COR-L47 (cell line): Measurements from ENCODE around the gene NKAIN2.
"Not testable (repeated sequence)": the region's sequence is repeated elsewhere in the genome, so short reads cannot be mapped to it uniquely, and the experiment has no call there.

Experiments
- DNase-seq: peaks from one replicate; lab custom pipeline; 2025; lab: John Stamatoyannopoulos, UW

The NKAIN2 gene

GRCh38 chr6:123895346-123895745, 91.7 kb downstream of the NKAIN2 start:
- no peak for DNase-seq

GRCh38 chr6:123895806-123896205, 92.1 kb downstream of the NKAIN2 start:
- DNase-seq = no peak

GRCh38 chr6:123896869-123897268, 93.2 kb downstream of the NKAIN2 start:
- no peak for DNase-seq

- no peak for DNase-seq
These were observed 94.3 kb downstream of the NKAIN2 start for GRCh38 chr6:123897965-123898364.

- DNase-seq = no peak
These were observed 95.0 kb downstream of the NKAIN2 start for GRCh38 chr6:123898665-123899064.

- no peak for DNase-seq
These were observed 96.1 kb downstream of the NKAIN2 start for GRCh38 chr6:123899745-123900144.

- DNase-seq = no peak
These were observed 97.8 kb downstream of the NKAIN2 start for GRCh38 chr6:123901436-123901835.

GRCh38 chr6:123902738-123903313, 99.2 kb downstream of the NKAIN2 start:
- no peak for DNase-seq

- no peak for DNase-seq
These were observed 100.6 kb downstream of the NKAIN2 start for GRCh38 chr6:123904228-123904627.

GRCh38 chr6:123908797-123909196, 105.1 kb downstream of the NKAIN2 start:
- peak; percentile 35 for DNase-seq

- DNase-seq = peak; percentile 32
These were observed 106.3 kb downstream of the NKAIN2 start for GRCh38 chr6:123909989-123910388.

- no peak for DNase-seq
These were observed 110.2 kb downstream of the NKAIN2 start for GRCh38 chr6:123913863-123914262.

- not testable (repeated sequence) for DNase-seq
These were observed 119.7 kb downstream of the NKAIN2 start for GRCh38 chr6:123923379-123923778.

GRCh38 chr6:123925350-123925749, 121.7 kb downstream of the NKAIN2 start:
- DNase-seq = no peak

GRCh38 chr6:123925842-123926399, 122.3 kb downstream of the NKAIN2 start:
- no peak for DNase-seq

- no peak for DNase-seq
These were observed 124.9 kb downstream of the NKAIN2 start for GRCh38 chr6:123928529-123928928.

GRCh38 chr6:123931928-123932327, 128.3 kb downstream of the NKAIN2 start:
- DNase-seq = no peak

GRCh38 chr6:123940551-123940950, 136.9 kb downstream of the NKAIN2 start:
- no peak for DNase-seq

- no peak for DNase-seq
These were observed 138.2 kb downstream of the NKAIN2 start for GRCh38 chr6:123941855-123942254.

- DNase-seq = peak; percentile 28
These were observed 141.7 kb downstream of the NKAIN2 start for GRCh38 chr6:123945386-123945785.

- no peak for DNase-seq
These were observed 150.3 kb downstream of the NKAIN2 start for GRCh38 chr6:123953920-123954319.

GRCh38 chr6:123956492-123957139, 153.0 kb downstream of the NKAIN2 start:
- no peak for DNase-seq

GRCh38 chr6:123962508-123962907, 158.8 kb downstream of the NKAIN2 start:
- DNase-seq = peak; percentile 83

- peak; percentile 38 for DNase-seq
These were observed 162.2 kb downstream of the NKAIN2 start for GRCh38 chr6:123965894-123966293.
